Measurements from ENCODE around the gene SIX5.

SIX5 gene

GRCh38 chr19:45768984-45769782 is at the start of gene SIX5 (continued):
- TF ChIP-seq ATF2 (tag by site-specific recombination; IDR thresholded peaks at IDR 0.05; ENCODE audit: low read depth): no peak
- no peak for TF ChIP-seq ZNF549 (tag by site-specific recombination; IDR thresholded peaks at IDR 0.05)
- no peak for TF ChIP-seq ZNF214 (tag by site-specific recombination; IDR thresholded peaks at IDR 0.05; ENCODE audit: borderline replicate concordance)
- TF ChIP-seq ZBTB44 (tag by site-specific recombination; IDR thresholded peaks at IDR 0.05): peak; percentile 48; the same call in 1 of the 2 replicates
- peak; percentile 99 for TF ChIP-seq KLF10 (tag by site-specific recombination; IDR thresholded peaks at IDR 0.05)
- no peak for TF ChIP-seq ZNF791 (tag by site-specific recombination; IDR thresholded peaks at IDR 0.05)
- TF ChIP-seq HIC1 (tag by site-specific recombination; IDR thresholded peaks at IDR 0.05): peak; percentile 100
- no peak for TF ChIP-seq ZNF529 (tag by site-specific recombination; IDR thresholded peaks at IDR 0.05; ENCODE audit: insufficient replicate concordance)
- TF ChIP-seq ZNF426 (tag by site-specific recombination; IDR thresholded peaks at IDR 0.05): no peak
- TF ChIP-seq ZNF843 (tag by site-specific recombination; IDR thresholded peaks at IDR 0.05): peak; percentile 78
- peak; percentile 89 for TF ChIP-seq ZXDB (tag by site-specific recombination; IDR thresholded peaks at IDR 0.05)
- TF ChIP-seq ZBTB6 (tag by site-specific recombination; IDR thresholded peaks at IDR 0.05): peak; percentile 9; the same call in 1 of the 2 replicates
- TF ChIP-seq ZNF302 (tag by site-specific recombination; IDR thresholded peaks at IDR 0.05; ENCODE audit: low read depth): no peak; the same call in 1 of the 2 replicates
- TF ChIP-seq ZNF248 (tag by site-specific recombination; IDR thresholded peaks at IDR 0.05): no peak
- TF ChIP-seq ZNF521 (tag by site-specific recombination; IDR thresholded peaks at IDR 0.05): no peak
- TF ChIP-seq ZNF292 (tag by site-specific recombination; IDR thresholded peaks at IDR 0.05; ENCODE audit: borderline replicate concordance, low read depth): no peak
- peak; percentile 88 for TF ChIP-seq ZBTB7A (tag by site-specific recombination; IDR thresholded peaks at IDR 0.05; ENCODE audit: low read depth)
- no peak; the same call in 1 of the 2 replicates for TF ChIP-seq SCRT1 (tag by site-specific recombination; IDR thresholded peaks at IDR 0.05; ENCODE audit: borderline replicate concordance)
- peak; percentile 96 for TF ChIP-seq ZEB2 (tag by site-specific recombination; IDR thresholded peaks at IDR 0.05)
- no peak for TF ChIP-seq ZNF830 (tag by site-specific recombination; IDR thresholded peaks at IDR 0.05; ENCODE audit: low read depth)
- no peak for TF ChIP-seq ZNF670 (tag by site-specific recombination; IDR thresholded peaks at IDR 0.05; ENCODE audit: low read depth)
- TF ChIP-seq GLIS1 (tag by site-specific recombination; IDR thresholded peaks at IDR 0.05): peak; percentile 88
- TF ChIP-seq ZNF184 (tag by site-specific recombination; IDR thresholded peaks at IDR 0.05): no peak
- TF ChIP-seq, protein P1, sequence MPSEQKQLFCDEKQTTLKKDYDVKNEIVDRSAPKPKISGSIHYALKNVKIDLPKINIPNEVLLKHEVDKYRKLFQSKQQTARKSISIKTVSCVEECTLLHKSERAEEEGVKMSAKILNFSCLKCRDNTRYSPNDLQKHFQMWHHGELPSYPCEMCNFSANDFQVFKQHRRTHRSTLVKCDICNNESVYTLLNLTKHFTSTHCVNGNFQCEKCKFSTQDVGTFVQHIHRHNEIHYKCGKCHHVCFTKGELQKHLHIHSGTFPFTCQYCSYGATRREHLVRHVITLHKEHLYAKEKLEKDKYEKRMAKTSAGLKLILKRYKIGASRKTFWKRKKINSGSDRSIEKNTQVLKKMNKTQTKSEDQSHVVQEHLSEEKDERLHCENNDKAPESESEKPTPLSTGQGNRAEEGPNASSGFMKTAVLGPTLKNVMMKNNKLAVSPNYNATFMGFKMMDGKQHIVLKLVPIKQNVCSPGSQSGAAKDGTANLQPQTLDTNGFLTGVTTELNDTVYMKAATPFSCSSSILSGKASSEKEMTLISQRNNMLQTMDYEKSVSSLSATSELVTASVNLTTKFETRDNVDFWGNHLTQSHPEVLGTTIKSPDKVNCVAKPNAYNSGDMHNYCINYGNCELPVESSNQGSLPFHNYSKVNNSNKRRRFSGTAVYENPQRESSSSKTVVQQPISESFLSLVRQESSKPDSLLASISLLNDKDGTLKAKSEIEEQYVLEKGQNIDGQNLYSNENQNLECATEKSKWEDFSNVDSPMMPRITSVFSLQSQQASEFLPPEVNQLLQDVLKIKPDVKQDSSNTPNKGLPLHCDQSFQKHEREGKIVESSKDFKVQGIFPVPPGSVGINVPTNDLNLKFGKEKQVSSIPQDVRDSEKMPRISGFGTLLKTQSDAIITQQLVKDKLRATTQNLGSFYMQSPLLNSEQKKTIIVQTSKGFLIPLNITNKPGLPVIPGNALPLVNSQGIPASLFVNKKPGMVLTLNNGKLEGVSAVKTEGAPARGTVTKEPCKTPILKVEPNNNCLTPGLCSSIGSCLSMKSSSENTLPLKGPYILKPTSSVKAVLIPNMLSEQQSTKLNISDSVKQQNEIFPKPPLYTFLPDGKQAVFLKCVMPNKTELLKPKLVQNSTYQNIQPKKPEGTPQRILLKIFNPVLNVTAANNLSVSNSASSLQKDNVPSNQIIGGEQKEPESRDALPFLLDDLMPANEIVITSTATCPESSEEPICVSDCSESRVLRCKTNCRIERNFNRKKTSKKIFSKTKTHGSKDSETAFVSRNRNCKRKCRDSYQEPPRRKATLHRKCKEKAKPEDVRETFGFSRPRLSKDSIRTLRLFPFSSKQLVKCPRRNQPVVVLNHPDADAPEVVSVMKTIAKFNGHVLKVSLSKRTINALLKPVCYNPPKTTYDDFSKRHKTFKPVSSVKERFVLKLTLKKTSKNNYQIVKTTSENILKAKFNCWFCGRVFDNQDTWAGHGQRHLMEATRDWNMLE (tag by site-specific recombination; conservative IDR thresholded peaks at IDR 0.05; ENCODE audit: low read depth): no peak
- TF ChIP-seq, protein P2, sequence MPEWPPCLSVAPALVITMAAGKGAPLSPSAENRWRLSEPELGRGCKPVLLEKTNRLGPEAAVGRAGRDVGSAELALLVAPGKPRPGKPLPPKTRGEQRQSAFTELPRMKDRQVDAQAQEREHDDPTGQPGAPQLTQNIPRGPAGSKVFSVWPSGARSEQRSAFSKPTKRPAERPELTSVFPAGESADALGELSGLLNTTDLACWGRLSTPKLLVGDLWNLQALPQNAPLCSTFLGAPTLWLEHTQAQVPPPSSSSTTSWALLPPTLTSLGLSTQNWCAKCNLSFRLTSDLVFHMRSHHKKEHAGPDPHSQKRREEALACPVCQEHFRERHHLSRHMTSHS (tag by site-specific recombination; IDR thresholded peaks at IDR 0.05): no peak
- peak; percentile 77; the same call in 1 of the 2 replicates for TF ChIP-seq ZNF610 (tag by site-specific recombination; IDR thresholded peaks at IDR 0.05; ENCODE audit: borderline replicate concordance)
- peak; percentile 98 for TF ChIP-seq IKZF3 (tag by site-specific recombination; IDR thresholded peaks at IDR 0.05)
